DMS153 treated with DMSO at 0.1 percent for 48 hours (cell line): ENCODE data around the gene PGK1.
A peak's percentile ranks its signal among the peaks of the same experiment; 100 is the strongest.
"Not testable (repeated sequence)": the region's sequence is repeated elsewhere in the genome, so short reads cannot be mapped to it uniquely, and the experiment has no call there.

ENCODE experiments used
- DNase-seq: peaks from one replicate; lab custom pipeline; 2025; ENCODE audit not compliant: unreplicated experiment; lab: John Stamatoyannopoulos, UW

The PGK1 gene

GRCh38 chrX:78103623-78104446, at the start of gene PGK1:
Gene PGK1, plus strand, starts transcription at chrX:78104248. Its CDS starts 93 bp downstream, at chrX:78104341.
- DNase-seq: peak; percentile 45

- DNase-seq: no peak
These were observed 40.4 kb upstream of the PGK1 start for GRCh38 chrX:78063687-78064086.

- DNase-seq: no peak
These were observed 39.9 kb upstream of the PGK1 start for GRCh38 chrX:78064152-78064551.

- not testable (repeated sequence) for DNase-seq
These were observed 39.1 kb upstream of the PGK1 start for GRCh38 chrX:78064698-78065601.

GRCh38 chrX:78066110-78066509, 37.9 kb upstream of the PGK1 start:
- DNase-seq: no peak

GRCh38 chrX:78071331-78071730, 32.7 kb upstream of the PGK1 start:
- no peak for DNase-seq

- DNase-seq: not testable (repeated sequence)
These were observed 30.6 kb upstream of the PGK1 start for GRCh38 chrX:78073147-78074077.

- no peak for DNase-seq
These were observed 30.0 kb upstream of the PGK1 start for GRCh38 chrX:78074088-78074487.

- DNase-seq: no peak
These were observed 28.2 kb upstream of the PGK1 start for GRCh38 chrX:78075787-78076389.

- DNase-seq: not testable (repeated sequence)
These were observed 22.6 kb upstream of the PGK1 start for GRCh38 chrX:78081413-78081812.

- no peak for DNase-seq
These were observed 11.8 kb upstream of the PGK1 start for GRCh38 chrX:78092296-78092695.

- no peak for DNase-seq
These were observed 5.9 kb upstream of the PGK1 start for GRCh38 chrX:78098108-78098507.

- no peak for DNase-seq
These were observed 2.0 kb upstream of the PGK1 start for GRCh38 chrX:78102091-78102490.

GRCh38 chrX:78103001-78103622, 936 bp upstream of the PGK1 start:
- no peak for DNase-seq

- no peak for DNase-seq
These were observed 564 bp downstream of the PGK1 start for GRCh38 chrX:78104447-78105176.

GRCh38 chrX:78105944-78106650, 2.0 kb downstream of the PGK1 start:
- DNase-seq: no peak

- DNase-seq: no peak
These were observed 2.6 kb downstream of the PGK1 start for GRCh38 chrX:78106651-78106986.

- DNase-seq: no peak
These were observed 5.4 kb downstream of the PGK1 start for GRCh38 chrX:78109458-78109857.
